SU-DHL-6 (cell line): Measurements from ENCODE around the gene TEKTIP1.

Experiments
- EZH2phosphoT487 ChIP-seq: fragments of 200-600 bp; sonication (generic), shearing (Covaris generic); conservative IDR thresholded peaks from 2 replicates; pipeline ENCODE4 v1.6.1; 2018; ENCODE audit warnings: mild to moderate bottlenecking, antibody characterized with exemption, low read length, moderate library complexity, mixed read lengths
- TF ChIP-seq, protein P1 (sequence below): fragments of 200-600 bp; sonication (generic); IDR thresholded peaks from one replicate; pipeline ENCODE4 v1.5.1; 2017; ENCODE audit warnings: antibody characterized with exemption, mild to moderate bottlenecking, low read length, moderate library complexity; ENCODE audit not compliant: insufficient read depth, poor library complexity, severe bottlenecking

GRCh38 chr19:3577723-3578344 is 38.9 kb downstream of the TEKTIP1 start:
- TF ChIP-seq, protein P1, sequence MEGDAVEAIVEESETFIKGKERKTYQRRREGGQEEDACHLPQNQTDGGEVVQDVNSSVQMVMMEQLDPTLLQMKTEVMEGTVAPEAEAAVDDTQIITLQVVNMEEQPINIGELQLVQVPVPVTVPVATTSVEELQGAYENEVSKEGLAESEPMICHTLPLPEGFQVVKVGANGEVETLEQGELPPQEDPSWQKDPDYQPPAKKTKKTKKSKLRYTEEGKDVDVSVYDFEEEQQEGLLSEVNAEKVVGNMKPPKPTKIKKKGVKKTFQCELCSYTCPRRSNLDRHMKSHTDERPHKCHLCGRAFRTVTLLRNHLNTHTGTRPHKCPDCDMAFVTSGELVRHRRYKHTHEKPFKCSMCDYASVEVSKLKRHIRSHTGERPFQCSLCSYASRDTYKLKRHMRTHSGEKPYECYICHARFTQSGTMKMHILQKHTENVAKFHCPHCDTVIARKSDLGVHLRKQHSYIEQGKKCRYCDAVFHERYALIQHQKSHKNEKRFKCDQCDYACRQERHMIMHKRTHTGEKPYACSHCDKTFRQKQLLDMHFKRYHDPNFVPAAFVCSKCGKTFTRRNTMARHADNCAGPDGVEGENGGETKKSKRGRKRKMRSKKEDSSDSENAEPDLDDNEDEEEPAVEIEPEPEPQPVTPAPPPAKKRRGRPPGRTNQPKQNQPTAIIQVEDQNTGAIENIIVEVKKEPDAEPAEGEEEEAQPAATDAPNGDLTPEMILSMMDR = no peak
- no peak for TF ChIP-seq EZH2phosphoT487
